ENCODE measurements around the gene SEMA3F. TPM values are rescaled to one million over a fixed set of nuclear protein-coding genes. Genes with fewer than 3 reads are reported as not detected.
A peak's percentile ranks its signal among the peaks of the same experiment; 100 is the strongest.

Gene SEMA3F
- total and polyA plus RNA-seq, 4 donors, result 27.8 to 54.3 (median 47.4) TPM

GRCh38 chr3:50127251-50127691 is 27.9 kb upstream of the SEMA3F start:
- DNase-seq (peak in 2 of 3 donors; percentile 26 to 63), ATAC-seq (ENCODE audit: insufficient read depth, low FRiP score) (no peak)
- H3K4me3 ChIP-seq, result no peak overlapping the region
- no peak overlapping the region for H3K9ac ChIP-seq (ENCODE audit: insufficient read depth in 1 of 2, low read length in 2 of 2)
- no peak overlapping the region for H3K27ac ChIP-seq (ENCODE audit: low read depth in 1 of 2, low read length in 1 of 2)
- H3K27me3 ChIP-seq (ENCODE audit: control insufficient read depth in 3 of 3, insufficient read depth in 3 of 3, low read length in 2 of 3), result no peaks in the 10 kb centered on the region
- H3K36me3 ChIP-seq (ENCODE audit: control insufficient read depth in 4 of 4, insufficient read depth in 4 of 4, low read length in 4 of 4), result no peaks in the 10 kb centered on the region
- 68 to 80% methylated on average over 8 of the region's 8 CpGs for WGBS, 2 donors
- TF ChIP-seq CTCF (IDR thresholded peaks at IDR 0.05; ENCODE audit: control extremely low read depth, extremely low read depth), result no peak
- H3K4me1 ChIP-seq (ENCODE audit: control insufficient read depth in 5 of 5, insufficient read depth in 5 of 5, low read length in 5 of 5), result peaks cover 0 to 35% (median 18%) of the 10 kb centered on the region in 5 donors
- H3K9me3 ChIP-seq (ENCODE audit: control insufficient read depth in 4 of 4, insufficient read depth in 3 of 4, low read length in 3 of 4), result no peaks in the 10 kb centered on the region

GRCh38 chr3:50128001-50128400 is 27.1 kb upstream of the SEMA3F start:
- Histone ChIP-seq H3K4me3 (no peak overlapping the region), H3K36me3 (ENCODE audit: control insufficient read depth in 4 of 4, insufficient read depth in 4 of 4, low read length in 4 of 4) (no peaks in the 10 kb centered on the region), H3K4me1 (ENCODE audit: control insufficient read depth in 5 of 5, insufficient read depth in 5 of 5, low read length in 5 of 5) (peaks cover 0 to 31% (median 18%) of the 10 kb centered on the region in 5 donors), H3K9ac (ENCODE audit: insufficient read depth in 1 of 2, low read length in 2 of 2) (no peak overlapping the region), H3K27ac (ENCODE audit: low read depth in 1 of 2, low read length in 1 of 2) (no peak overlapping the region), H3K9me3 (ENCODE audit: control insufficient read depth in 4 of 4, insufficient read depth in 3 of 4, low read length in 3 of 4) (no peaks in the 10 kb centered on the region), H3K27me3 (ENCODE audit: control insufficient read depth in 3 of 3, insufficient read depth in 3 of 3, low read length in 2 of 3) (no peaks in the 10 kb centered on the region)
- no peak for TF ChIP-seq CTCF (IDR thresholded peaks at IDR 0.05; ENCODE audit: control extremely low read depth, extremely low read depth)
- whole genome bisulfite sequencing, 2 donors, result 73 to 84% methylated on average over 4 of the region's 4 CpGs
- no peak for DNase-seq
- ATAC-seq (ENCODE audit: insufficient read depth, low FRiP score), result no peak

GRCh38 chr3:50130436-50130835 is 24.7 kb upstream of the SEMA3F start:
- ATAC-seq (ENCODE audit: insufficient read depth, low FRiP score) (no peak), DNase-seq (no peak)
- no peaks in the 10 kb centered on the region for H3K9me3 ChIP-seq (ENCODE audit: control insufficient read depth in 4 of 4, insufficient read depth in 3 of 4, low read length in 3 of 4)
- WGBS, 2 donors, result 93 to 100% methylated on average over 2 of the region's 2 CpGs
- peaks cover 0 to 21% (median 14%) of the 10 kb centered on the region in 5 donors for H3K4me1 ChIP-seq (ENCODE audit: control insufficient read depth in 5 of 5, insufficient read depth in 5 of 5, low read length in 5 of 5)
- TF ChIP-seq CTCF (IDR thresholded peaks at IDR 0.05; ENCODE audit: control extremely low read depth, extremely low read depth), result no peak
- H3K27me3 ChIP-seq (ENCODE audit: control insufficient read depth in 3 of 3, insufficient read depth in 3 of 3, low read length in 2 of 3), result no peaks in the 10 kb centered on the region
- no peaks in the 10 kb centered on the region for H3K36me3 ChIP-seq (ENCODE audit: control insufficient read depth in 4 of 4, insufficient read depth in 4 of 4, low read length in 4 of 4)
- H3K9ac ChIP-seq (ENCODE audit: insufficient read depth in 1 of 2, low read length in 2 of 2), result no peak overlapping the region
- no peak overlapping the region for H3K4me3 ChIP-seq
- no peak overlapping the region for H3K27ac ChIP-seq (ENCODE audit: low read depth in 1 of 2, low read length in 1 of 2)
